H9 (cell line): ENCODE measurements around the gene CREB5. TPM values are rescaled to one million over a fixed set of nuclear protein-coding genes. Genes with fewer than 3 reads are reported as not detected.

Experiments
- DNase-seq: peaks from one replicate; pipeline ENCODE4 v3.0.0-alpha.2; 2017
- H2AFZ ChIP-seq: one replicate; pipeline ENCODE4 v1.6.1; 2013; ENCODE audit warnings: mild to moderate bottlenecking, low read length, control low read depth, moderate library complexity
- H2AK5ac ChIP-seq: 2 replicates; pipeline ENCODE4 v1.6.1; 2013; ENCODE audit warnings: low read length, control low read depth, mixed read lengths; ENCODE audit not compliant: insufficient read length
- H2BK120ac ChIP-seq: one replicate; pipeline ENCODE4 v1.6.1; 2013; ENCODE audit warnings: low read depth, mild to moderate bottlenecking, low read length, control low read depth, inconsistent platforms; ENCODE audit not compliant: poor library complexity, severe bottlenecking
- H2BK12ac ChIP-seq: 2 replicates; pipeline ENCODE4 v1.6.1; 2013; ENCODE audit warnings: low read length, control low read depth, mixed read lengths, low read depth; ENCODE audit not compliant: insufficient read length
- H2BK15ac ChIP-seq: 2 replicates; pipeline ENCODE4 v1.6.1; 2013; ENCODE audit warnings: low read depth, low read length, control low read depth
- H2BK20ac ChIP-seq: one replicate; pipeline ENCODE4 v1.6.1; 2013; ENCODE audit warnings: low read depth, mild to moderate bottlenecking, low read length, control low read depth, inconsistent platforms; ENCODE audit not compliant: poor library complexity, severe bottlenecking
- H2BK5ac ChIP-seq: 2 replicates; pipeline ENCODE4 v1.6.1; 2013; ENCODE audit warnings: low read length, control low read depth, mixed read lengths; ENCODE audit not compliant: insufficient read length
- H3K14ac ChIP-seq: 2 replicates; pipeline ENCODE4 v1.6.1; 2013; ENCODE audit warnings: low read length, control low read depth; ENCODE audit not compliant: insufficient read depth
- H3K18ac ChIP-seq: 2 replicates; pipeline ENCODE4 v1.6.1; 2013; ENCODE audit warnings: low read depth, mild to moderate bottlenecking, mixed read lengths, low read length, control low read depth; ENCODE audit not compliant: insufficient read length
- H3K23ac ChIP-seq: 2 replicates; pipeline ENCODE4 v1.6.1; 2013; ENCODE audit warnings: low read length, control low read depth, mixed read lengths, low read depth; ENCODE audit not compliant: insufficient read length
- H3K23me2 ChIP-seq: 2 replicates; pipeline ENCODE4 v1.6.1; 2013; ENCODE audit warnings: low read depth, mild to moderate bottlenecking, mixed read lengths, low read length, control low read depth; ENCODE audit not compliant: insufficient read length, poor library complexity, severe bottlenecking
- H3K27ac ChIP-seq: 2 replicates; pipeline ENCODE4 v1.5.1; 2013; ENCODE audit warnings: low read length, control low read depth, mixed read lengths, low read depth; ENCODE audit not compliant: insufficient read length
- H3K27me3 ChIP-seq: 2 replicates; pipeline ENCODE4 v1.6.1; 2013; ENCODE audit warnings: low read length, control low read depth, inconsistent platforms; ENCODE audit not compliant: insufficient read depth
- H3K4ac ChIP-seq: 2 replicates; pipeline ENCODE4 v1.6.1; 2013; ENCODE audit warnings: low read depth, mild to moderate bottlenecking, control low read depth, inconsistent platforms, low read length, moderate library complexity
- H3K4me1 ChIP-seq: 2 replicates; pipeline ENCODE4 v1.6.1; 2013; ENCODE audit warnings: low read length, control low read depth, inconsistent platforms; ENCODE audit not compliant: insufficient read depth
- H3K4me2 ChIP-seq: 2 replicates; pipeline ENCODE4 v1.6.1; 2013; ENCODE audit warnings: low read length, control low read depth, mixed read lengths; ENCODE audit not compliant: insufficient read length, insufficient read depth
- H3K56ac ChIP-seq: 2 replicates; pipeline ENCODE4 v1.6.1; 2013; ENCODE audit warnings: low read depth, mild to moderate bottlenecking, mixed read lengths, low read length, control low read depth; ENCODE audit not compliant: insufficient read length
- H3K79me1 ChIP-seq: 2 replicates; pipeline ENCODE4 v1.6.1; 2013; ENCODE audit warnings: low read depth, mild to moderate bottlenecking, moderate library complexity, low read length, control low read depth, inconsistent platforms; ENCODE audit not compliant: insufficient read depth, poor library complexity, severe bottlenecking
- H3K79me2 ChIP-seq: 2 replicates; pipeline ENCODE4 v1.6.1; 2013; ENCODE audit warnings: low read length, control low read depth, inconsistent platforms; ENCODE audit not compliant: insufficient read depth
- H3K9ac ChIP-seq: 2 replicates; pipeline ENCODE4 v1.6.1; 2013; ENCODE audit warnings: low read length, control low read depth, mixed read lengths; ENCODE audit not compliant: insufficient read length; ENCODE audit errors: extremely low read depth
- H3K9me3 ChIP-seq: one replicate; pipeline ENCODE4 v1.6.1; 2013; ENCODE audit warnings: low read depth, low read length, inconsistent platforms; ENCODE audit not compliant: control insufficient read depth
- H3T11ph ChIP-seq: one replicate; pipeline ENCODE4 v1.6.1; 2013; ENCODE audit warnings: mild to moderate bottlenecking, low read length, control low read depth, inconsistent platforms
- H4K20me1 ChIP-seq: one replicate; pipeline ENCODE4 v1.6.1; 2013; ENCODE audit not compliant: control insufficient read depth, insufficient read length, insufficient read depth
- H4K5ac ChIP-seq: 2 replicates; pipeline ENCODE4 v1.6.1; 2013; ENCODE audit warnings: low read depth, mild to moderate bottlenecking, mixed read lengths, low read length, control low read depth; ENCODE audit not compliant: insufficient read length
- H4K8ac ChIP-seq: replicated peaks from 2 replicates; pipeline ENCODE4 v1.6.1; 2013; ENCODE audit warnings: low read length, control low read depth, mixed read lengths, low read depth; ENCODE audit not compliant: insufficient read length
- H4K91ac ChIP-seq: 2 replicates; pipeline ENCODE4 v1.6.1; 2013; ENCODE audit warnings: low read depth, mild to moderate bottlenecking, moderate library complexity, mixed read lengths, low read length, control low read depth; ENCODE audit not compliant: insufficient read length
- H3K27ac Mint-ChIP-seq, 3 experiments: 2 replicates in 2 of 3; 3 replicates in 1 of 3; pipeline ENCODE4 v1.8.0; 2020 to 2021; ENCODE audit warnings: mixed read lengths in 3 of 3, mild to moderate bottlenecking in 1 of 3, moderate library complexity in 1 of 3
- H3K27me3 Mint-ChIP-seq: 2 replicates; pipeline ENCODE4 v1.8.0; 2021; ENCODE audit warnings: low read depth, mild to moderate bottlenecking, moderate library complexity, mixed read lengths
- H3K36me3 Mint-ChIP-seq, 3 experiments: 2 replicates in 2 of 3; 3 replicates in 1 of 3; pipeline ENCODE4 v1.8.0; 2020 to 2021; ENCODE audit warnings: low read depth in 3 of 3, mixed read lengths in 3 of 3; ENCODE audit not compliant: insufficient read depth in 1 of 3
- H3K4me1 Mint-ChIP-seq, 2 experiments: 2 replicates each; pipeline ENCODE4 v1.8.0; 2020; ENCODE audit warnings: mixed read lengths in 2 of 2
- H3K4me3 Mint-ChIP-seq, 2 experiments: 2 replicates in 1 of 2; 3 replicates in 1 of 2; pipeline ENCODE4 v1.8.0; 2020 to 2021; ENCODE audit warnings: mild to moderate bottlenecking in 2 of 2, mixed read lengths in 2 of 2, moderate library complexity in 1 of 2
- H3K9me3 Mint-ChIP-seq, 2 experiments: 2 replicates in 1 of 2; 3 replicates in 1 of 2; pipeline ENCODE4 v1.8.0; 2020; ENCODE audit warnings: mild to moderate bottlenecking in 2 of 2, mixed read lengths in 2 of 2, moderate library complexity in 1 of 2
- CTCF ChIP-seq: fragments of 200-600 bp; sonication (generic); conservative IDR thresholded peaks from 3 replicates; pipeline ENCODE4 v1.8.0; 2021; ENCODE audit warnings: antibody characterized with exemption, mild to moderate bottlenecking
- WGBS: extraction: QIAGEN DNeasy Blood & Tissue Kit; methylation state at CpG from one replicate; pipeline ENCODE4 v1.1.7; 2013; ENCODE audit warnings: missing lambda C conversion rate, low lambda C conversion rate, mixed read lengths; ENCODE audit not compliant: insufficient read length; ENCODE audit errors: extremely low coverage; 5-methylcytosine and 5-hydroxymethylcytosine counted together
- total RNA-seq: library from RNA; stranded (reverse); gene quantifications from 2 replicates; pipeline ENCODE4 v1.2.1, GENCODE V29; 2021

CREB5 gene
- total RNA-seq, 1 experiment from 2014 or later = 4.0 TPM

- Histone ChIP-seq H2AK5ac (no peak overlapping the region), H3K18ac (no peak overlapping the region), H2BK20ac (no peak overlapping the region), H3K56ac (no peak overlapping the region), H4K20me1 (no peaks in the 10 kb centered on the region), H2BK12ac (no peak overlapping the region), H4K5ac (no peak overlapping the region), H4K8ac (no peak overlapping the region), H3K23ac (no peak overlapping the region), H3K14ac (no peak overlapping the region), H4K91ac (no peak overlapping the region), H2BK5ac (no peak overlapping the region), H3K4ac (no peak overlapping the region), H3K9me3 (no peaks in the 10 kb centered on the region), H3K79me2 (no peaks in the 10 kb centered on the region), H3K27ac (no peak overlapping the region), H3K79me1 (no peaks in the 10 kb centered on the region), H3T11ph (no peak overlapping the region), H3K27me3 (no peaks in the 10 kb centered on the region), H3K9ac (no peak overlapping the region), H3K4me1 (no peaks in the 10 kb centered on the region), H2AFZ (no peak overlapping the region), H3K23me2 (no peaks in the 10 kb centered on the region), H3K4me2 (no peak overlapping the region), H2BK15ac (no peak overlapping the region), H2BK120ac (no peak overlapping the region)
- no peak for TF ChIP-seq CTCF
- Mint-ChIP-seq H3K27ac (no peak overlapping the region; a peak in 1 of 7 replicates), H3K4me1 (no peaks in the 10 kb centered on the region), H3K36me3 (peaks cover 0 to 18% (median 0%) of the 10 kb centered on the region in 3 experiments; a peak in 2 of 7 replicates), H3K27me3 (peaks cover 1% of the 10 kb centered on the region; the same call in 1 of the 2 replicates), H3K9me3 (peaks cover 7 to 13% of the 10 kb centered on the region in 2 experiments; a peak in 4 of 5 replicates), H3K4me3 (no peak overlapping the region)
- no CpG with 5 or more reads among the region's 3 CpGs for WGBS
- DNase-seq = no peak
Measured at GRCh38 chr7:28542410-28542809, 130.1 kb downstream of the CREB5 start.
